IPS-NIHi7 (cell line): ENCODE data around the gene PSMB7.
"Not testable (repeated sequence)": the region's sequence is repeated elsewhere in the genome, so short reads cannot be mapped to it uniquely, and the experiment has no call there.

ENCODE experiments used
- DNase-seq: peaks from one replicate; pipeline ENCODE4 v3.0.0; 2012; ENCODE audit warnings: mixed read lengths; ENCODE audit errors: extremely low spot score

PSMB7 gene

DNA sequence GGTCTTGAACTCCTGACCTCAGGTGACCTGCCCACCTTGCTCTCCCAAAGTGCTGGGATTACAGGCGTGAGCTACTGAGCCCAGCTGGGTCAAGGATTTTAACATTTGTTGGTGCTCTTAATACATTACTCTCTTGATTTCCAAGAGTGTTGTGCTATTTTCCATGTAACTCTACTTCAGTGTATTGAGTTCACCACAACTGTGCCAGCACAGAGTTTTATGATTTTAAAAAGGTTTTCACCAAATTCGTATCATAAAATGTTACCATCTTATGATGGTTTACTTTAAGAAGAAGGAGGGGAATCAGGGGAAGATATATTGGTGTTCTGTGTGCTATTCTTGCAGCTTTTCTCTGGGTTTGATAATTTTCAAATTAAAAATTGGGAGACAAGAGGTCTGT lies 28.4 kb upstream of the PSMB7 start:
- no peak for DNase-seq

DNA sequence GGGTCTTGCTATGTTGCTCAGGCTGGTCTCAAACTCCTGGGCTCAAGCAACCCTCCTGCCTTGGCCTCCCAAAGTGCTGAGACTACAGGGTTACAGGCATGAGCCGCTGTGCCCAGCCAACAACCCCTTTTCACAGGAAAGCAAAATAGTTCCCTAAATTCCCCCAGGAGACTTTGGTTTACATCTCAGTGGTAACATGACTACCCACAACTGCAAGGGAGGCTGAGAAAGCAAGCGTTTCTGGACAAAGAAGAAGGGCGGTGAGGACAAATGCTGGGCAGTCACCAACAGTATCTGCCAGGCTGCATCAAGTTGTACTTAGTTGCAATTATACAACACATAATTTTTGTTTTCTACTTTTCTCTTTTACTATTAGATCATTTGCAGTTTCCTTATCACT lies 27.6 kb upstream of the PSMB7 start:
- DNase-seq = no peak

DNA sequence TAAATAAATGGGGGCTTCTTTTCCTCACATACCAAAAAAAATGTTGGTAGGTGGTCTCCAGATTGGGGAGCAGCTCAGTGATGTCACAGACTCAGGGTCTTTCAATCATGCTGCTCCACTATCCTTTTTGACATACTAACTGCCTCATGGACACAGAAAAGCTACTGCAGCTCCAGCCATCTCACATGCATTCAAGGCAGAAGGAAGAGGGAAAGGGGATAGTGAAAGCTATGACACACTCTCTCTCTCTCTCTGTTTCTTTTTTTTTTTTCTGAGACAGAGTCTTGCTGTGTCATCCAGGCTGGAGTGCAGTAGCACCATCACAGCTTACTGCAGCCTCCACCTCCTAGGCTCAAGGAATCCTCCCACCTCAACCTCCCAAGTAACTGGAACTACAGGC lies 27.1 kb upstream of the PSMB7 start:
- no peak for DNase-seq

DNA sequence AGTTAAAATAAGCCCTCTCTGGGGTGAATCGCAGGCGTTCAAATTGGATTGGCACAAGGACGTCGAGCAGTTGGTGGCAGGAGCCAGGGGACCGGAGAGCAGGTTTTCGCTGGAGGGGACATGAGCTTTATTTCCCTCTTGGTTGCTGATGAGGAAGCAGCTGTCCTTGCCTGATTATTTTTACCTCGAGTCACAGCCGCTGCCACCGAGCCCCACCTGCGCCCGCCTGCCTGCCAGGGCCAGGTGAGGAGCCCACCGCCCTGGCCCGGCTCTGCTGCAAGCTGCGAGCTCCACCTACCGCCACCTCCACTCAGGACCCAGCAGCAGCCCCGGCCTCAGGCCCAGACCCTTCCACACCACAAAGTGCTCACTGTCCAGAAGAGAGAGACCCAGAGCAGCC lies 26.0 kb upstream of the PSMB7 start:
- DNase-seq = no peak

DNA sequence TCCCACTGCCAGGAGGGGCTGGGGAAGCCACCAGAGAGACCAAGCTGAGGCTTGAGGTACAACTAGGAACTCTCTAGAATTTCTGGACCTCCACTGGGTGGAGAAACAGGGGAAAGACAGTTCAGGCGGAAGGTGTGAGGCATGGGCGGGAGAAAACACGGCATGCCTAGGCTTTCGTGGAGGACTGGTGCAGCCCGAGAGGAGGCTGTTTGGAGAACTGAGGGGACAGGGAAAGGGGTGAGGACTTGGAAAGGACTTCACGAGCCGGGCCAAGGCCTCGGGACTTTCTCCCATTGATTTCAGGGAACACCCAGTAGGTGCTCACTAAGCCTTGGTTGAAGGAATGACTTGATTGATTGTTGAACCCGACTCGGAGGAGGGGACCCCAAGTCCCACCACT lies 25.5 kb upstream of the PSMB7 start:
- DNase-seq = no peak

DNA sequence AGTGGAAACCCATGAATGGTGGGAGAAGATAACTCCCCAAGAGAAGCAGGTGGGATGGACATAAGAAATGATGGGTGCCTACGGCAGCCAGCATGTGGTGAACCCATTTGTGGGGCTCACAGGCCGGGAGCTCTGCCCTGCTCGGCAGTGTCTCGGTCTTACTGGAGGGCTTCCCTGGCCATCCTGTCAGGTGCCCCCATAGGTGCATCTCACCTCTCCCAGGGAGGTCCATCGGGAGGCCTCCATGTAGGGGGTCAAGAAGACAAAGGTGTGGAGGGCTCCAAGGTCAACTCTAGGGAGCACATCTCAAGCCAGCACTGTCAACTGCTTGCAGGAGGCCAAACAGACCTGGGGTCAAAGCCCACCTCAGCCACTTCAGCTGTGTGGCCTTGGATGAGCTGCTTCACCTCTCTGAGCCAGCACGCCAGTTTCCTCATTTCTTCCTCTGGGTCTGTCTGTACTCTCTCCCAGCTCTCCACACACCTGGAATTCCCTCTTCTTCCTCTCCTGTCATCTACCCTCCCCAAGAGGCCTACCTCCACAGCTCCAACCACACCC lies 24.5 kb upstream of the PSMB7 start:
- DNase-seq = no peak

DNA sequence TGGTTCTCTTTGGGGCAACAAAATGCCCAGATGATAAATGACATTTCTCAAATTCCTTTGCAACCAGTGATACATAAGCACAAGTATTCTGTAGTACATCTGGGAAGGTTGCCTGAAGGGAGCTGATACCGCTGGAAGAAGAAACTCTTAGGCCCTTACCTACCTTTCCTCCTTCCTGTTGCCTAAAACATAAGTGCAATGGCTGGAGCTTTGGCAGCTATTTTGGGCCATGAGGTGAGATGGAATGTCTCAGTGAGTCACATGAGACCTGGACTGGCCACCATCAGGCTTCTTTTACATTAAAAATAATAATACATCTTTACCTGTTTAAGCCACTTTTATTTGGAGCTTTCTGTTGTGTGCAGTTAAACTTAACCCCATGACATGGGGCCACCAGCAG lies 23.8 kb upstream of the PSMB7 start:
- DNase-seq = no peak

DNA sequence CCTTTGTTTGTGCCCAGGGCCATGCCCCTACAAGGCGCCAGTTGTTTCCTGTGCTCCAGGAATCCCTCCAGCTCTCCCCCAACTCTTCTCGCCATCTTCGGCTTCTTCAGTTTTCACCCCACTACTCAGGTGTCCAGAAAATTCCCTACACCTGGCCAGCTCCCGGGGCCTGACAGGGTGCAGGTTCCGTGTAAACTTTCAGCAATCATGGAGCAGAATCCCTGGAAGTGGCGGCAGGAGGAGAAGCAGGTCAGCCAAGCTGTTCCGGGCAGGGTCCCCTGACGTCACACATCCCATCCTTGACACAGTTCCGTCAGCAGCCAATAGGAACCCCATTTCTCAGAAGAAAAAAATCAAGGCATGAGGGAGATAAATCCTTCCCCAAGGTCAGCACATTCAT lies 22.8 kb upstream of the PSMB7 start:
- DNase-seq = no peak

DNA sequence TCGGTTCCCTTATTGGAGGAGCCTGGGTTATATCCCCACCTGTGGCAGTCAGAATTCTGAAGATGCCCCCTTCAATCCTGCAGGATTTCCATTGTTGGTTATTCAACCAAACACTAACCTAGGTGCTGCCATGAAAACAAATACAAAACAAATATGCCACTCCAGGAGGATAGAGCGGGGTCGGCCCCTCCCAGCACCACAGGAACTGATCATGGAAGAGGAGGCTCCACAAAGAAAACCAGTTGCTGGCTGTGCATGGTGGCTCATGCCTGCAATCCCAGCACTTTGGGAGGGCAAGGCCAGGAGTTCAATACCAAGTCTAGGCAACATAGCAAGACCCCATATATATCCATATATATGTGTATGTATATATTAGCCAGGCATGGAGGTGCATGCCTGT lies 21.8 kb upstream of the PSMB7 start:
- no peak for DNase-seq

DNA sequence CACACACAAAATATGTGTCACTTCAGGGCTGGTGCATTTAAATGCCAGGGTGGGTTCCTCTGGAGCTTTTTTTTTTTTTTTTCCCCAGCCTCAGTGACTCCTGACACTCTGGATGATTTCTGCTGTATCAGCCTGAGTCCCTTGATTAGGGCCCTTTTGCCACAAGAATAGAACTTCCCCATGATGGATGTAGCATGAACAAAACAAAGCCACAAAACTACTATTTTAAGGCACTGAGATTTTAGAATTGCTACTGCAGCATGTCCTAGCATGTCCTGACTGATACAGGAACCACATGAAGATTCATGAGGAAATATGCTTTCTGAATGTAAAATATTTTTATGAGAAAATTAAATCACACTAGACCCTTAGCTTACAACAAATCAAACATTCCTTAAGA lies 21.1 kb upstream of the PSMB7 start:
- DNase-seq = no peak

DNA sequence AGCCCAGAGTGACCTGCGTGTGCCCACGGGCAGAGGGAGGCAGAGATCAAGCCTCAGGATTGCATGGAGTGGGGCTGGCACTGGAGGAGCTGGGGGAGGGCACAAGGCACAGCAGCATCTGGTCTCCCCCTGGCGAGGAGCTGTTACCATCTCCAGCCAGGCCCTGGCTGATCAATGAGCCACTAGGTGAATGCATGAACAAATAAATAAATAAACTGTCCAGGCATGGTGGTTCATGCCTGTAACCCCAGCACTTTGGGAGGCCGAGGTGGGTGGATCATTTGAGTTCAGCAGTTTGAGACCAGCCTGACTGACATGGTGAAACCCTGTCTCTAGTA lies 14.3 kb upstream of the PSMB7 start:
- no peak for DNase-seq

DNA sequence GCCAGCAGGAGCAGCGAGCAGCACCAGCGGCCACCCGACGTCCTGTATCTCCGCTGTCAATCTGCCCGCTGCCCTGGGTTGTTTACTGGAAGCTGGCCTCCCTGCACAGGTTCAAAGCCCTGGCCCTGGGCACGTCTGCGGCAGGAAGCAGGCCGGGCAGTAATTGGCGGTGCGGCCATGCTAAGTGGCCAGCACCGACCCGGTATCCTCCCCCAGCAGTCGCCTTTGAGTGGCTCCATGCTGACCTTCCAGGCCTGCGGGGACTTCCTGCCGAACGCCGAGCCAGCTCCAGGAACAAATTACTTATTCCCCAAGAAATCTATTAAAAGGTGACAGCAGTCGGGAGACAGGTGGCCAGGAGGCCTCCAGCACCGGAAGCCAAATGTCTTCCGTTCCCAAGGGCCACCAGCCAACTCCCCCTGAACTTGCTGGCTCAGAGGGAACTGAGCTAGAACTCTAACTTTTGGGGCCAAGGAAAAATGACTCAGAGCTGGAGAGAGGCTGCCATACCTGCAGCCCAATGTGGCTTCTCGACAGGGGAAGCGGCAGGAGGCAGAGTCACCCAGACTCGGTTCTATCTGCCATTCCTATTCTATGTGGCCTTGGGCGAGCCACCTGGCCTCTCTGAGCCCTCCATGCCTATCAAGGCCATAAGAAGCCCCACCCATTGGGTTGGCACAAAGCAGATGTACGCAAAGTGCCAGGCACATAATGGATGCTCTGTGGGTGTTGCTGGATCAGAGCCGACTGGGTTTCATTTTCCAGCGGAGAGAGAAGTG lies 13.7 kb upstream of the PSMB7 start:
- DNase-seq = no peak

DNA sequence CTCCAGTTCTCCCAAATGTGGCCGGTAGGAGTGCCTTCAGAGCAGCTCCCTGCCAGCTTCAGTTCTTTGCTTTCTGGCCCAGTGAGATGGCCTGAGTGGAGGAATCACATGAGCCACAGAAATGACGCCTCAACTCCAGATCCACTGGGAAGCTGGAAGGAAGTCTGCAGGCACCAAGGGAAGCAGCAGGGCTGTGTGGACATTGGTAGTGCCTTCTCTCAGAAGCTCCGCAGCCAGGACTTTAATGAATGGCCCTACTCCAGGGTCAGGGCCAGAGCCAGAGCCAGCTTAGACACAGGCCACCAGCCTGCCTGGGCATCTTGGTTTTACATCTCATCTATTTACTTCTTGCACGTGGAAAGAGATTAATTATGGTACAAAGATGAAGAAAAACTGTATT lies 12.0 kb upstream of the PSMB7 start:
- no peak for DNase-seq

DNA sequence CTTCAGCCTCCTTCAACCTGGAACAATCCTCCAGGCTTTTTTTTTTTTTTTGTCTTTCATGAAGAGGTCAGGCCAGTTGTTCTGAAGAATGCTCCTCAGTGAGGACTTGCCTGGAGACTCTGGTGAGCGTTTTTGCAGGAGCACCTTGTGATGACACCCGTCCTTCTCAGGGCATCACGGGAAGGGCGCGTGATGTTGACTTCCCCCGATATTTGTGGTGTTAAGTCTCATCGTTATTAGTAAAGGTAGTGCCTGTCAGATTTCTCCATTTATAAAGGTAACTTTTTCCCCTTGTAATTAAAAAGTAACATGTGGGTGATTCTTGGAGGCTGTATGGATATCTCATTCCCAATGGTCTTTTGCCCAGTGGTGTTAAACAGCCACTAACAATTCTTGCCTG lies 11.1 kb upstream of the PSMB7 start:
- no peak for DNase-seq

DNA sequence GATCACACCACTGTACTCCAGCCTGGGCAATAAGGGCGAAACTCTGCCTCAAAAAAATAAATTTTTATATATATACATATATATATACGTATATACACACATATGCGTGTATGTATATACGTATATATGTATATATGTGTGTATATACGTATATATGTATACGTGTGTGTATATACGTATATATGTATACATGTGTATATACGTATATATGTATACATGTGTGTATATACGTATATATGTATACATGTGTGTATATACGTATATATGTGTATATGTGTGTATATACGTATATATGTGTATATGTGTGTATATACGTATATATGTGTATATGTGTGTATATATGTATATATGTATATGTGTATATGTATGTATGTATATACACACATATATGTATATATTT lies 10.5 kb upstream of the PSMB7 start:
- not testable (repeated sequence) for DNase-seq

DNA sequence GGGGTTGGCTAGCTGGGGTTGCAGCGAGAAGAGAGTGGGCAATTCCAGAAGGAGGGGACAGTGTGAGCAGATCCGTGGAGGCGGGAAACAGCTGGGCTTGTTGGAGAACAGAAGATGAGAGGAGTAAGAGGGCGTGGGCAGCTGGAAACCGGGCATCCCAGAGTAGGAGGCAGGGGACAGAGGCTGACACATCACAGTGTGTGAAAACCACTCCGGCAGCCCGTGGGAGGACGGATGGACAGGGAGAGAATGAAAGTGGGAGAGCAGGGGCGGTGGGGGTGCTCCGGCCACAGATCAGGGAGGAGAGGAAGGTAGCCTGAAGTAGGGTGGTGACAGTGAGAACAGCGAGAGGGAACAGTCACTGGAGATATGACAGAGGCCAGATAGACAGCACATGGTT lies 8.3 kb upstream of the PSMB7 start:
- no peak for DNase-seq

DNA sequence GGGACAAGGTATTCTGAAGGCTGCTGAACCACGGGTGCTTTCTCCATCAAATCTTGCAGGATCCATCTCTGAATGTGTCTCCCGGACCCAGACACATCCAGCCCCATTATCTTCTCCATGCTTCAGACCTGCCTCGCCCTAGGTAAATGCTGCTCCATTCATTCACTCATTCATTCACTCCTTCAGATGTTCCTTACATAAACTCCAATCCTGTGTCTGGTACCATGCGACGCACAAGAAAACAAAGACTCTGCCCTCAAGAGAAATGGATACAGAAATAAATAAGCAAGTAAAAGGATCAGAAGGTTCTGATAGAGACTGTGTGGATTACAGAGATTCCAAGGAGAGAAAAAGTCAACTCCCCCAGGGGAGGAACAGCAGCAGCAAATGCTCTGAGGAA lies 7.9 kb upstream of the PSMB7 start:
- no peak for DNase-seq

DNA sequence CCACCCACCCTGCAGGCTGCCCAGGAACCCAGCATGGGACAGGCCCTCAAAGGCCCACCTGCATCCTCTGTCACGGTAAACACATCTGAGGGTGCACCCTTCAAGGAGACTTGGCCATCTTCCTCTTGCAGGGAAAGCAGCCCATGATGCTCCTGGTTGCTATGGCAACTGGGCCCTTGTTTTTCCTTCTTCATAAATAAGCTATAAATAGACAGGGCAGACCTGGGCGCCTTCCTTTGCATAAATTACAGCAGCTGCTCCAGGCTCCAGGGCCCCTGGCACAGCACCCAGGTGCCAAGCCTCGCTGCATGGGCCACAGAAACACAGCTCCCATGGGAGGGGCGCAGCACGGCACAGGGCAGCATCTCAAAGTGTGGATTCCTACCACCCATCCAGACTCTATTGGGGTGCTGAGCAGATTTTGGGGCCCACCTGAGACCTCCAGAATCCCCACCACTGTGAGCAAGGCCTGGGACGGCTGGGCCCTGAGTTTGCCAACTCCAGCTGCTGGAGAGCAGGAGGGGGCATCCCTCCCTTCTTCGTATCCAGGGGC lies 5.8 kb upstream of the PSMB7 start:
- DNase-seq = no peak

DNA sequence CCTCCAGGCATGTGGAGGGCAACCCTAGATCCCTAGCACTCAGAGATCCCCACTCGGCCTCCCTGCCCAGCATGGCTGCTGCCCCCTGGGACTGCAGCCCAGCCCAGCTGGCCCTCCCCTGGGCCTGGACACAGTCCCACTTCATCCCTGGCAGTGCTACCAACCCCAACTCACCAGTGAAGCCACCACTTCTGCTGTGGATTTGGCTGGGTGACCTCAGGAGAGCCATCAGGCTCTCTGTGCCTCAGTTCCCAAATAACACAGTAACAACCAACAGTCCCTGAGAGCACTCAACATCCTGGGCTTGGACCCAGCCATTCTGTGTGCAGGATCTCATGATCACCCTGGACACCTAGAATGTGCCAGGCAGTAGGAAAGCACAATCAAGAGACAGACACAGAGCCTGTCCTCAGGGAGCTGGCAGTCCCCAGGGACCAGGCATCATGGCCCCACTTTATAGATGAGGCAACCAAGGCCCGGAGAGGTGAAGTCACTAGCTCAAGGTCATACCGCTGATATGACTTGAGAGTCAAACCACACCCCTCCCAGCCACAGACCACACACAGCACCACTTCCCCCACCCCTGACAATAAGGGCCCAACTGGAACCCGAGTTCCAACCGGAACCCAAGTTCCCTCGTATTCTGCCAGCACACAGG lies 4.7 kb upstream of the PSMB7 start:
- no peak for DNase-seq

DNA sequence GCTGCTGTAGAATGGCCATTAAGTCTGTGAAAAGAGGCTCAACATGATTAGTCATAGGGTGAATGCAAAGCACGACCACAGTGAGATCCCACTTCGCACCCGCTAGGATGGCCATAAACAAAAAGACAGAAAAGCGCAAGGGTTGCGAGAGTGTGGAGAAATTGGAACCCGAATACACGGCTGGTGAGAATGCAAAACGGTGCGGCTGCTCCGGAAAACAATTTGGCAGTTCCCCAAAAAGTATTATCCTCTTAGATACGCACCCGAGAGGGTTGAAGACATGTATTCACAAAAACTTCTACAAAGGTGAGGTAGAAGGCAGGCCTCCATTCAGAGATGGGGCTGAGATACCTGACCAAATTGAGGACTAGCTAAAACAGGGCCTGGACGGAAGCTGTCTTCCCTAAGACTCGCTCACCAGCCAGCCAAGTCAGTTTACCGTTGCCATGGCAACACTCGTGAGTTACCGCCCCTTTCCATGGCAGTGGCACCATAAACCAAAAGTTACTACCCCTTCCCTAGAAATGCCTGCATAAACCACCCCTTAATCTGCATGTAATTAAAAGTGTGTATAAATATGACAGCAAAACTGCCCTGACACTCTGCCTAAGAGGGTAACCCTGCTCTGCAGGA lies 726 bp upstream of the PSMB7 start:
- peak; percentile 65 for DNase-seq

DNA sequence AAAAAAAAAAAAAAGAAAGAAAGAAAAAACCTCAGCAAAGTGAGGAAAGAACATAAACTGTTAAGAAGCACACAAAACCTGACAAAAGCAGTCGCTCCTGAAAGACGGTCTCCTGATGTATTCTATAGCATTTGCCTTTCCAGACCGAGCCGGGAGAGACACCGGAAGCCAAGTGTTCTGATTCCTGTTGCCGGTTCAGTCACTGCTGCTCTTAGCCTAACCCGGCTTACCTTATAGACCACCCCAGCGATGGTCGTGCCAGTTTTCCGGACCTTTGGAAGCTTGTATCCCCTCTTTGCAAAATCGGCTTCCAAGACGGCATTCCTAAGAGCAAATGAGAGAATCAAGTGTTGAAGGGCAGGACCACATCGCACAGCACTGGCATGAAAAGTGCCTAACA lies 630 bp downstream of the PSMB7 start:
- no peak for DNase-seq

DNA sequence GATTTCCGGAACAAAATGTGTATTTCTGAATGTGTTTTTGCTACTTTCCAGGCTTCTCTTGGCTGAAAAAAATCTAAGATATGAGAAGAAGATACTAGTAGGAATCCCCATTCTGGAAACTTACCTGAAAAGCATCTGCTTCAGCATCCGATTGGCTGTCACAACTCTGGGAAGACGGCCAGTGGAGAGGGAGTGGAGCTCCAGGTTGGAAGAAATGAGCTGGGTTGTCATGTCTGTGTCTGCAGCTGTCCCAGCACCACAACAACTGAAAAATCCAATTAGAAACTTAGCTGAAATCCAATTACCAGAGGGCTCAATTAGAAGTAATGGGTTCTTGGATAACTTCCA lies 3.0 kb downstream of the PSMB7 start:
- no peak for DNase-seq
